22Rv1 (cell line): ENCODE data around the gene PLEKHM3.

Source experiments
- ZFX ChIP-seq: fragments of 450-650 bp; IDR thresholded peaks from 2 replicates; pipeline ENCODE4 v1.6.1; 2017; ENCODE audit warnings: antibody characterized with exemption, borderline replicate concordance
- TF ChIP-seq, protein P1 (sequence below): fragments of 450-650 bp; IDR thresholded peaks from 2 replicates; pipeline ENCODE4 v1.5.1; 2017; ENCODE audit warnings: mild to moderate bottlenecking

- TF ChIP-seq, protein P1, sequence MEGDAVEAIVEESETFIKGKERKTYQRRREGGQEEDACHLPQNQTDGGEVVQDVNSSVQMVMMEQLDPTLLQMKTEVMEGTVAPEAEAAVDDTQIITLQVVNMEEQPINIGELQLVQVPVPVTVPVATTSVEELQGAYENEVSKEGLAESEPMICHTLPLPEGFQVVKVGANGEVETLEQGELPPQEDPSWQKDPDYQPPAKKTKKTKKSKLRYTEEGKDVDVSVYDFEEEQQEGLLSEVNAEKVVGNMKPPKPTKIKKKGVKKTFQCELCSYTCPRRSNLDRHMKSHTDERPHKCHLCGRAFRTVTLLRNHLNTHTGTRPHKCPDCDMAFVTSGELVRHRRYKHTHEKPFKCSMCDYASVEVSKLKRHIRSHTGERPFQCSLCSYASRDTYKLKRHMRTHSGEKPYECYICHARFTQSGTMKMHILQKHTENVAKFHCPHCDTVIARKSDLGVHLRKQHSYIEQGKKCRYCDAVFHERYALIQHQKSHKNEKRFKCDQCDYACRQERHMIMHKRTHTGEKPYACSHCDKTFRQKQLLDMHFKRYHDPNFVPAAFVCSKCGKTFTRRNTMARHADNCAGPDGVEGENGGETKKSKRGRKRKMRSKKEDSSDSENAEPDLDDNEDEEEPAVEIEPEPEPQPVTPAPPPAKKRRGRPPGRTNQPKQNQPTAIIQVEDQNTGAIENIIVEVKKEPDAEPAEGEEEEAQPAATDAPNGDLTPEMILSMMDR, result no peak
- TF ChIP-seq ZFX, result no peak
Observed at GRCh38 chr2:207791579-207792243, 233.6 kb downstream of the PLEKHM3 start.
